Sigmoid colon (tissue), 7 donors: Measurements from ENCODE around the gene MAPKAPK3. TPM values are rescaled to one million over a fixed set of nuclear protein-coding genes. Genes with fewer than 3 reads are reported as not detected.

Experiments used
- DNase-seq: peaks from one replicate; pipeline ENCODE4 v3.0.0-alpha.2; 2019
- H3K27ac ChIP-seq, 4 donors: fragments of 200-600 bp; sonication (generic); one replicate each; pipeline ENCODE4 v1.5.1; 2016 to 2019; ENCODE audit warnings: mild to moderate bottlenecking in 1 of 4
- H3K27me3 ChIP-seq, 3 donors: fragments of 200-600 bp; sonication (generic); one replicate each; pipeline ENCODE4 v1.5.1; 2019; ENCODE audit warnings: mild to moderate bottlenecking in 1 of 3
- H3K36me3 ChIP-seq, 4 donors: fragments of 200-600 bp; sonication (generic); one replicate each; pipeline ENCODE4 v1.5.1; 2016 to 2019
- H3K4me1 ChIP-seq, 4 donors: fragments of 200-600 bp; sonication (generic); one replicate each; pipeline ENCODE4 v1.5.1; 2017 to 2019
- H3K4me3 ChIP-seq, 4 donors: fragments of 200-600 bp; sonication (generic); one replicate each; pipeline ENCODE4 v1.5.1; 2017 to 2019; ENCODE audit warnings: mild to moderate bottlenecking in 2 of 4, moderate library complexity in 1 of 4
- H3K9me3 ChIP-seq, 4 donors: fragments of 200-600 bp in 3 of 4; sonication (generic) in 3 of 4; one replicate each; pipeline versions ENCODE4 v1.5.1 to v1.6.1; 2013 to 2019
- EP300 ChIP-seq, 4 donors: sonication (generic); formaldehyde crosslinking; IDR thresholded peaks; one replicate each; pipeline ENCODE4 v1.6.1; 2017; ENCODE audit warnings: antibody characterized with exemption in 4 of 4
- POLR2A ChIP-seq, 2 donors: fragments of 450-650 bp; IDR thresholded peaks; one replicate each; pipeline ENCODE4 v1.6.1; 2016; ENCODE audit warnings: antibody characterized with exemption in 2 of 2, mild to moderate bottlenecking in 2 of 2, moderate library complexity in 2 of 2
- POLR2AphosphoS5 ChIP-seq, 4 donors: sonication (generic); formaldehyde crosslinking; IDR thresholded peaks; one replicate each; pipeline ENCODE4 v1.6.1; 2017; ENCODE audit warnings: antibody characterized with exemption in 4 of 4
- WGBS, 2 donors: extraction: QIAGEN DNeasy Blood & Tissue Kit; methylation state at CpG; one replicate each; pipeline ENCODE4 v1.1.7; 2013; 5-methylcytosine and 5-hydroxymethylcytosine counted together
- intact Hi-C: fragments of 100-400 bp; cut with DNase I; formaldehyde crosslinking; loops from one replicate; pipeline ENCODE4 v1.15.1; 2023
- polyA plus RNA-seq, 3 donors: library from polyadenylated mRNA; stranded (reverse); fragments of 200-250 nt; gene quantifications; one replicate each; pipeline ENCODE4 v1.2.3, GENCODE V29; 2013
- total RNA-seq, 4 donors: library from RNA; depleted of rRNA; stranded (reverse); fragments of >200 nt; gene quantifications; one replicate each; pipeline ENCODE4 v1.1.0, GENCODE V29; 2016
- TF ChIP-seq, protein P1 (sequence below), 4 experiments: fragments of 450-650 bp in 3 of 4; fragments of 200-600 bp in 1 of 4; IDR thresholded peaks; one replicate each; pipeline ENCODE4 v1.5.1; 2016 to 2019; ENCODE audit warnings: antibody characterized with exemption in 4 of 4, mild to moderate bottlenecking in 3 of 4, moderate library complexity in 2 of 4
- donor health status: healthy with polysubstance abuse.
- donor health status: Bipolar disorder and iron deficiency.
- donor health status: healthy.

Gene MAPKAPK3
- total and polyA plus RNA-seq, 7 donors, result 15.2 to 32.8 (median 19.8) TPM

DNA sequence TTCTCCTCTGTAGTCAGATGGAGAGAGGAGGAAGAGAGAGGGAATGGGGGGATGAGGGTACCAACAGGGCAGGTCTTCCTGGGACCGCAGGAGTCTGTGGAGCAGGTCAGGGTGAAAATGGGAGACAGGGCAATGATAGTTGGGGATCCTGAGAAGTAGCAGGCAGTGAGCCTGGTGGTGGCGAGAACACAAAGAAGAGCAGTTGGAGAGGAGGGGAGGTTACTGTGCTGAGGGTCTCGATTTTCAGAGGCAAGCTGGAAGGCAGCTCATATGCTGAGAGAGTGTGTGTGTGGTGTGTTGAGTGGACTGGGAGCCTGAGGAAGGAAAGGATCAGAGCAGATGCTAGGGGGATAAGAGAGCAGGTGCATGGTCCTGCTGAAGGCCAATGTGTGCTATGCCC is 55.7 kb downstream of the MAPKAPK3 start:
- intact Hi-C loops, result loop anchor here (5.0 to 10.0 kb wide), 2 partner anchors 100 to 712 kb away; partner anchors contain the start of gene MANF
- Histone ChIP-seq H3K27ac (no peak overlapping the region), H3K36me3 (no peaks in the 10 kb centered on the region), H3K27me3 (peaks cover 0 to 15% (median 12%) of the 10 kb centered on the region in 3 donors), H3K4me3 (no peak overlapping the region), H3K9me3 (no peaks in the 10 kb centered on the region), H3K4me1 (peaks cover 0 to 18% (median 13%) of the 10 kb centered on the region in 4 donors)
- TF ChIP-seq POLR2A (IDR thresholded peaks at IDR 0.05), result no peak
- TF ChIP-seq, protein P1, sequence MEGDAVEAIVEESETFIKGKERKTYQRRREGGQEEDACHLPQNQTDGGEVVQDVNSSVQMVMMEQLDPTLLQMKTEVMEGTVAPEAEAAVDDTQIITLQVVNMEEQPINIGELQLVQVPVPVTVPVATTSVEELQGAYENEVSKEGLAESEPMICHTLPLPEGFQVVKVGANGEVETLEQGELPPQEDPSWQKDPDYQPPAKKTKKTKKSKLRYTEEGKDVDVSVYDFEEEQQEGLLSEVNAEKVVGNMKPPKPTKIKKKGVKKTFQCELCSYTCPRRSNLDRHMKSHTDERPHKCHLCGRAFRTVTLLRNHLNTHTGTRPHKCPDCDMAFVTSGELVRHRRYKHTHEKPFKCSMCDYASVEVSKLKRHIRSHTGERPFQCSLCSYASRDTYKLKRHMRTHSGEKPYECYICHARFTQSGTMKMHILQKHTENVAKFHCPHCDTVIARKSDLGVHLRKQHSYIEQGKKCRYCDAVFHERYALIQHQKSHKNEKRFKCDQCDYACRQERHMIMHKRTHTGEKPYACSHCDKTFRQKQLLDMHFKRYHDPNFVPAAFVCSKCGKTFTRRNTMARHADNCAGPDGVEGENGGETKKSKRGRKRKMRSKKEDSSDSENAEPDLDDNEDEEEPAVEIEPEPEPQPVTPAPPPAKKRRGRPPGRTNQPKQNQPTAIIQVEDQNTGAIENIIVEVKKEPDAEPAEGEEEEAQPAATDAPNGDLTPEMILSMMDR (IDR thresholded peaks at IDR 0.05), result no peak
- no peak for TF ChIP-seq POLR2AphosphoS5 (IDR thresholded peaks at IDR 0.05)
- no peak for TF ChIP-seq EP300 (IDR thresholded peaks at IDR 0.05)
- no peak for DNase-seq
- WGBS, 2 donors, result 83 to 90% methylated on average over 3 of the region's 3 CpGs

DNA sequence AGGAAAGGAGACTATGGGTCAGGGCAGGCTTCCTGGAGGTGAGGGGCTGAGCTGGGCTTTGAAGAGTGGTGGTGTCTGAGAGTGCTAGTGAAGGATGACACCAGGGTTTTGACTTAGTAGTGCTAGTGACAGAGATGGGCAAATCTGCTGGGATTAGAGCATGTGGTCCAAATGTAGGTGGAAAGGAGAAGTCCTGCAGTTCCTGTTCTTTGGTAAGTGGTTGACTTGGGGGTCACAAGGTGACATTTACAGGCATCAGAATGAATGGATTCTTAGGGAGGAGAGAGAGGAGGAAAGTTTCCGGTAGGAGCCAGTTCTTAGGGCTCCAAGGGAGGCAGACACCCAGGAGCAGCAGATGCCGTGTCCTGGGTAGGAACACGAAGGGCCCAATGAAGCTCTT is 57.0 kb downstream of the MAPKAPK3 start:
- TF ChIP-seq, protein P1 (IDR thresholded peaks at IDR 0.05), result no peak
- TF ChIP-seq EP300 (IDR thresholded peaks at IDR 0.05), result no peak
- TF ChIP-seq POLR2A (IDR thresholded peaks at IDR 0.05), result no peak
- TF ChIP-seq POLR2AphosphoS5 (IDR thresholded peaks at IDR 0.05), result no peak
- intact Hi-C loops, result loop anchor here (2.0 to 10.0 kb wide), 3 partner anchors 57 to 711 kb away; partner anchors contain the start of genes MANF and MAPKAPK3
- H3K4me1 ChIP-seq, result peaks cover 0 to 18% (median 13%) of the 10 kb centered on the region in 4 donors
- peaks cover 0 to 28% (median 16%) of the 10 kb centered on the region in 3 donors for H3K27me3 ChIP-seq
- no peaks in the 10 kb centered on the region for H3K36me3 ChIP-seq
- no peak for DNase-seq
- WGBS, 2 donors, result 26 to 42% methylated on average over 3 of the region's 3 CpGs
- H3K4me3 ChIP-seq, result no peak overlapping the region
- no peak overlapping the region for H3K27ac ChIP-seq
- H3K9me3 ChIP-seq, result no peaks in the 10 kb centered on the region

DNA sequence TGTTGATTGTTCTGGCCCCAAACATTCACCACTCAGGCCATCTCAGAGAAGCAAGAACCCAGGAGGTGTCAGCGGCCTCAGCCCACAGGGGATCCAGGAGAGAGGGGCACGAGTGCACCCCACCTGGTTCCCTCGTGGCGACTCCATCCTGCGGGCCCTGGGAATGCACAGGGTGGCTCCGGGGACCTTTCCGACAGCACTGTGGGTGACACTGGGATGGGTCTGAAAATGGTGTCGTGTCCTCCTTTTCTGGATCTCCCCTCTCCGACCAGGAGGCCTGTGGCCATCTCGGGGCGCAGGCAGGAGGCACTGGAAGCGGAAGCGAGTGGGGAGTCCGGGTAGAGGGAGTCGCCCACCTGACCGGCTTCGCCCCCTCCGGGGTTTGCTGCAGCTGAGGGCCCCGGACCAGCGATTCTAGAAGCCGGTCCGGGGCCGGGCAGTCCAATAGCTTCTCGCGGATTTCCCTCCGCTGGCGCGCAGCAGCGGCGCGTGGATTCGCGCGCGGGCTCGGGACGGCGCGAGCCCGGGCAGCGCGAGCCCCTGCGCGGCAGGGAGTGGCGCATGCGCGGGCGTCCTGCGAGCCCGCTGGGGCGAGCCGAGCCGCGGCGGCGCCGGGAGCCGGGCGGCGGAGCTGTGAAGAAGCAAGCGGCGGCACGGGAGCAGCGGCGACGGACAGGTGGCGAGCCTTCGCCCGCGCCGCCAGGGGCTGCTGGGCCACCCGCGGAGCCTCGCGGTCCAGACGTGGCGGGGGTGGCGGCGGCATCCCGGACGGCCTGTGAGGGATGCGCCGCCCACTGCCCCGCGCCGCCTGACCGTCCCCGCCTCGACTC is 57.6 kb downstream of the MAPKAPK3 start, which contains the start of gene DOCK3:
Gene DOCK3 (plus strand): TSS at position 579 of the 830 bp plus-strand sequence. CDS start 337 bp downstream, outside the sequence.
- Histone ChIP-seq H3K4me1 (peaks cover 0 to 18% (median 13%) of the 10 kb centered on the region in 4 donors), H3K36me3 (no peaks in the 10 kb centered on the region), H3K9me3 (no peaks in the 10 kb centered on the region), H3K4me3 (peak within 1 kb of the TSS; percentile 33 to 66 (median 64)), H3K27me3 (peaks cover 0 to 34% (median 16%) of the 10 kb centered on the region in 3 donors), H3K27ac (peak within 1 kb of the TSS; percentile 46 to 63 (median 48))
- DNase-seq, result peak; percentile 82
- peak in 1 of 4 donors; percentile 23 for TF ChIP-seq POLR2AphosphoS5 (IDR thresholded peaks at IDR 0.05)
- TF ChIP-seq, protein P1 (IDR thresholded peaks at IDR 0.05), result no peak
- TF ChIP-seq POLR2A (IDR thresholded peaks at IDR 0.05), result no peak
- TF ChIP-seq EP300 (IDR thresholded peaks at IDR 0.05), result no peak
- intact Hi-C loops, result loop anchor here (2.0 to 10.0 kb wide), 3 partner anchors 58 to 710 kb away; partner anchors contain the start of genes MANF and MAPKAPK3
- 3% methylated on average over 89 of the region's 89 CpGs for WGBS, 2 donors

DNA sequence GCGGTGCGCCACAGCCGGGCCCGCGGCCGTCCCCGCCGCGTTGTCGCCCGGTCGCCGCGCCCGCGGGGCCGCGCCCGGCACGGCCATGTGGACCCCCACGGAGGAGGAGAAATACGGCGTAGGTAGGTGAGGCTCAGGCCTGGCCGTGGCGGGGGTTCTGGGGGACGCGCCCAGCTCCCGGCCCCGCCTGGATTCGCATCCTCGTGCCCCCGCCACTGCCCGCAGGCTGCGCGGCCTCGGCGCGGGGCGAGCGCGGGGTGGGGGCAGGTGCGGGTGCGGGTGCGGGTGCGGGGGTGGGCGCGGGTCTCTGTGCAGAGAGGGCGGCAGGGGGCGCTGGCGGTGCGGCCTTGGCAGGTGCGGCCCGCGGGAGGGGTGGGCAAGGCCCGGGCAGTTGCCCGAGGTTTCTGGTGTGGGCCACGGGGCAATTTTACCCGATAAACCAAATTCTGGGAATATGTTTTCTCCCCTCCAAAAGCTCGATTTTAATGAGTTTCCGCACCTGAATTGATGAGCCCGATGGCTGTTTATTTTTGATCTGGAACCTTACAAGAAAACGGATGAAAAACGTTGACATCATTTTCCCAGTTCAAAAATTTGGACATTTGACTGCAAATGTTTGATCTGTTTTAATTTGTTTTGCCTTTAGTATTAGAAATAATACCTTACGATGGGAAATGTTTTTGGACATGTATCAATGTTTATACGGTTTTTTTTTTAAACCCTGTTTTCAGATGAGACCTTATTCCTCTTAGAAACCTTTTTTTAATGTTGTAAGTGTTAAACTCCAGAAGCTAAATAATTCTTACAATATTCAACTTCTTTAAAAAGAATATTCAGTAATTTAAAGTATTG is 58.5 kb downstream of the MAPKAPK3 start:
- peak; percentile 72 for DNase-seq

More for the DNA sequence above, 58.5 kb downstream of the MAPKAPK3 start:
- whole genome bisulfite sequencing, 2 donors, result 1 to 3% methylated on average over 65 of the region's 65 CpGs
- H3K4me1 ChIP-seq, result peaks cover 0 to 18% (median 13%) of the 10 kb centered on the region in 4 donors
- intact Hi-C loops, result loop anchor here (2.0 to 10.0 kb wide), 2 partner anchors 59 to 709 kb away; partner anchors contain the start of genes MANF and MAPKAPK3
- TF ChIP-seq EP300 (IDR thresholded peaks at IDR 0.05), result no peak
- TF ChIP-seq, protein P1 (IDR thresholded peaks at IDR 0.05), result peak in 1 of 4 experiments; percentile 65
- peak overlapping the region; percentile 33 to 66 (median 64) for H3K4me3 ChIP-seq
- H3K9me3 ChIP-seq, result no peaks in the 10 kb centered on the region
- no peaks in the 10 kb centered on the region for H3K36me3 ChIP-seq
- H3K27me3 ChIP-seq, result peaks cover 0 to 38% (median 16%) of the 10 kb centered on the region in 3 donors
- peak overlapping the region; percentile 46 to 63 (median 48) for H3K27ac ChIP-seq
